IPS DF 19.7 (cell line): ENCODE data around the gene TOP3A.
"Not testable (repeated sequence)": the region's sequence is repeated elsewhere in the genome, so short reads cannot be mapped to it uniquely, and the experiment has no call there.

Source experiments
- DNase-seq: peaks from one replicate; pipeline ENCODE4 v3.0.0-alpha.2; 2013; ENCODE audit warnings: low read depth, low spot score

TOP3A gene

DNA sequence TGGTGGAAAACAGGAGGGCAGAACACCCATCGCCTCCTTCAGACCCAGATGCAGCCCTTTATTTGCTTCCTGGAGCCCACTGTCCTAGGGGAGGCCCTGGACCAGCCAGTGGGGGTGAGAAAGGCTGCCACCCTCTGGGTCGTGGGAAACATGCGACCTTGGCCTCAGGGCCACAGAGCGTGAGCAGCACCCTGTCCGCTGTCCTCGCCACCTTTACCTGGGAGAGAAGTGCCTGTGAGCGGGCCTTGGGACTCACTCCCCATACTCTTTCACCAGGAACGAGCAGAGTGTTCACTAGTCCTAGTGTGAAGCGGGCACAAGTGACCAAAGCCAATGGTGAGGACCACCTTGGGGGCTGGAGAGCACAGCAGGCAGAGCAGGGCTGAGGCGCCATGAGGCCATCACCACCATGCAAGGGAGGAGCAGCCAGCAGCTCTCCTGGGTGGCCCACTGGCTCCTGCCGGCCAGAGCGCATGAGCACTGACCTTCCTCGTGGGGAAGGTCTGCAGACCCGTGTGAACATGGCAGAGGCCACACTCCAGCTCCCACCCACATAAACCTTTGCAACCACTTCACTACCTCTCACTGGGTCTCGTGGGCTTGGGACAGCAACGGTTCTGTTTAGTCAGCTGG lies 8.8 kb upstream of the TOP3A start:
- DNase-seq, result no peak

DNA sequence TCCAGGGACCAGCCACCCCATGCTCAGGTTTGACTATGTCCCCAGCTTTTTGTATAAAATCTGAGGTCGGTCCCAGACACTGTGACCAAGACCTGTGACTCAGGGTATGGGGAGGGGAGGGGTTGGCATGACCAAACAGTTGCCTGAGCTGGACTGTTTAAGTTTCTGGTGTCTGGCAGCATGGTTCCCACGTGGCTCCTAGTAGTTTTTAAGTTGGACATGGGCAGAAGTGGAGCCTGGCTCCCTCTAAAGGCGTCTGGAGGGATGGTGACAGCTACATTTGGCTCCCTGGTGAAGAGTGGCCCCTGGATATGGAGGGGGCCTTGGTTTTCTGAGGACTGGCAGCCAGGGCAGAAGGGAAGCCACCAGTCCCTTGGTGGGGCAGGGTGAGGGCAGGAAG lies 8.2 kb upstream of the TOP3A start:
- no peak for DNase-seq

DNA sequence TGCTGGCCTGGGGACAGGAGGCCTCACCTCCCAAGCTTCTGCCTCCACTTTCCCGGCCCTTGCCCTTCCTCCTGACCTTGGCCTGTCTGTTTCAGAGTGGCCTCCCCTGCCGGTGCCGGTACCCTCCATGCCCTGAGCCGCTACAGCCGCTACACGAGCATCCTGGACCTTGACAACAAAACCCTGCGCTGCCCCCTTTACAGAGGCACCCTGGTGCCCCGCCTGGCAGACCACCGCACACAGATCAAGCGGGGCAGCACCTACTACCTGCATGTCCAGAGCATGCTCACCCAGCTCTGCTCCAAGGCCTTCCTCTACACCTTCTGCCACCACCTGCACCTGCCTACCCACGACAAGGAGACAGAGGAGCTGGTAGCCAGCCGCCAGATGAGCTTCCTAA lies 7.7 kb upstream of the TOP3A start:
- no peak for DNase-seq

DNA sequence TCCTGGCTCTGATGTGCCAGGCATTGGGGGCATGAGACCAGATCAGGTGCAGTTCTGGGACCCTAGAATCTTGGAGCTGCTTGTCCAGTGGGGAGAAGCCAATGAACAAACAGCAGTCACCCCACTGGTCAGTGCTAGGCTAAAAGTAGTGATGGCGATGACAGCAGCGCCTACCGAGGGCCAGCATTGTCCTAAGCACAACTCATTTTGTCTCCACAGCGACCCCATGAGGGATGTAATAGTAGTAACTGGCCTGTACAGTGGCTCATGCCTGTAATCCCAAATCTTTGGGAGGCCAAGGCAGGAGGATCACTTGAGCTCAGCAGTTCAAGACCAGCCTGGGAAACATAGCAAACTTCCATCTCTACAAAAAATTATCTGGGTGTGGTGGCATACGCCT lies 6.5 kb upstream of the TOP3A start:
- DNase-seq, result no peak

DNA sequence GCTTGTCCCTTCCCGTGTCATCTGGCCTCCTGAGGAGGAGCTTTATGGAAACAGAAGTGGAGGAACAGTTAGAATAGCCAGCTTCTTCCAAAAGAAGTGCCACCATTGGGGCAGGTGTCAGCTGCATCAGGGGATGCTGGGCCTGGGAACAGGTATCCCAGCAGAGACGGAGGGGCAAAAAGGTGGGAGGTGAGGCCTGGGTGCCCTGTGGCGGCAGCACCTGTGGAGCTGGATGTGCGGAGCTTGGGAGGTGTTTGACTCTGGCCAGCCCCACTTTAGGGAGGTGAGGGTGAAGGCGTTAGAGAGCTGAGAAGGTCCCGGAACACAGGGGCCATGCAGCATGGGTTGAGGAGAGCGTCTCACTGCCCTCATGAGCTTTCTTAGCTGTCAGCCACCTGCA lies 5.5 kb upstream of the TOP3A start:
- DNase-seq, result no peak

DNA sequence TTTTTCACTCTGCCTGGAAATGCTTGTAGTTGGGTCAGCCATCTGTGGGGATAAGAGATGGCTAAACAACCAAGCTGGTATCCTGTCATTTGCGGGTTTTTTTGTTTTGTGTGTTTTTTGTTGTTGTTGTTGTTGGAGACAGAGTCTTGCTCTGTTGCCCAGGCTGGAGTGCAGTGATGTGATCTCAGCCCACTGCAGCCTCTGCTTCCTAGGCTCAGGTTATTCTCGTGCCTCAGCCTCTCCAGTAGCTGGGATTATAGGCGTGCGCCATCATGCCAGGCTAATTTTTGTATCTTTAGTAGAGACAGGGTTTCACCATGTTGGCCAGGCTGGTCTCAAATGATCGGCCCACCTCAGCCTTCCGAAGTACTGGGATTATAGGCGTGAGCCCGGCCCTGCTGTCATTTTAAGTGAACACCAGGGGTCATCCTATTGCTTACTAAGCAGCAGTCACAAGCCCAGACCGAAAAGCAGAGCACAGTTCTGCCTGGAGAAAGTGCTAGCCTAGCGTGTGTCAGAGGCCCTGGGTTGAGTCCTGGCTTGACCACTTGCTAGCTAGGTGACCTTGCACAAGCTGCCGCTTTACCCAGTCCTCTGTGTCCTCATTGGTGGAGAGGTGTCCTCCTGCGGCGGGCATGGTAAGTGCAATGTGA lies 4.9 kb upstream of the TOP3A start:
- no peak for DNase-seq

DNA sequence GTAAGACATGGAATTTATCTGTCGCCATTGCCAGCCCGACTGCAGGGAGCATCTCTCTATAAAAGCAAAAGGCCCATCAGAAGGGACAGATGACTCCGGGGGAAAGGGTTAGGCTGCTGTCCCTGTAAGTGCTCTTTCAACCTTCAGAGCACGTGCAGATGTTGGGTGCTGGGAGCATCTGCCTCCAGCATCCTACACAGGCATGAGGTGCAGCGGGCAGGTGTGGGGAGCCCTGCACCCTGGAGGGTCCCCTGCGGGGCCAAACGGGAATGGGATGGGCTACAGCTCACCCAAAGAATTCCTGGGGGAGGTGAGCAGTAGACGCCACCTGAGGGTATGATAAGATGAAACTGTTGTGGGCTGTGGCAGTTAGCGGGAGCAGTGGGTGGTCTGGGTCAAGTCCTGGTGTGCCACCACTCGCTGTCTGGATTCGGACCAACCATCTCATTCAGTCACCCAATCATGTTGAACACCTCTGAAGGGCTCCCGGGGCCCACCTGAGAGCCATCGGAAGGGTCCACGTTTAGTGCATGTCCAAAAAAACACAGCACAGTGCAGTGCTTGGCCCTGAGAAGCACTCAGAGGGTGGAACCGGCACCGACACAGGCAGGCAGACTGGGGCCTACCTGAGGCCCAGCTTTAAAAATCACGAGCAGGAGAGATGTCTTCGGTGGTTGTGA lies 4.1 kb upstream of the TOP3A start:
- DNase-seq, result no peak

DNA sequence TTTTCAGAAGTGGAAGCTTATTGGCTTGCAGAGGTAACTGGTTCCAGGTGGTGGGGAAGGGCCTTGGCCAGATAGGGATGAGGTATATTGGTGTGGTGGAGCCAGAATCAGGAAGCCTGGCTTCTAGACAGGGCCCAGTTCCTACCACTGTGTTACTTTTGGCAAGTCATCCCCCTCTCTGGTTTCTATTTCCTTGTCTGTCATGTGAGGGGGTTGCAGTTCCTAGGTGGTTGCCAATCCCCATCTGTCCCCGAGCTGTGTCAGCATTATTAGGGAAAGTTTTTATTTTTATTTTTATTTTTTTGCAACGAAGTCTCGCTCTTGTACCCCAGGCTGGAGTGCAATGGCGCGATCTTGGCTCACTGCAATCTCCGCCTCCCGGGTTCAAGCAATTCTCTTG lies 3.3 kb upstream of the TOP3A start:
- DNase-seq, result no peak

DNA sequence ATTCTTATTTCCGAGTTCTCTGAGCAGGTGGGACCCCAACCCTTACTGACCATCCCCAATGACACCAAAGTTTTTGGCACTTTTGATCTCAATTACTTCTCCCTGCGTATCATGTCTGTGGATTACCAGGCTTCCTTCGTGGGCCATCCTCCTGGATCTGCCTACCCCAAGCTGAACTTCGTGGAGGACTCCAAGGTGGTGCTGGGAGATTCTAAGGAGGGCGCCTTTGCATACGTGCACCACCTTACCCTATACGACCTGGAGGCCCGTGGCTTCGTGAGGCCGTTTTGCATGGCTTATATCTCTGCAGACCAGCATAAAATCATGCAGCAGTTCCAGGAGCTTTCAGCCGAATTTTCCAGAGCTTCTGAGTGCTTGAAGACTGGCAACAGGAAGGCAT lies 1.2 kb upstream of the TOP3A start:
- DNase-seq, result no peak

DNA sequence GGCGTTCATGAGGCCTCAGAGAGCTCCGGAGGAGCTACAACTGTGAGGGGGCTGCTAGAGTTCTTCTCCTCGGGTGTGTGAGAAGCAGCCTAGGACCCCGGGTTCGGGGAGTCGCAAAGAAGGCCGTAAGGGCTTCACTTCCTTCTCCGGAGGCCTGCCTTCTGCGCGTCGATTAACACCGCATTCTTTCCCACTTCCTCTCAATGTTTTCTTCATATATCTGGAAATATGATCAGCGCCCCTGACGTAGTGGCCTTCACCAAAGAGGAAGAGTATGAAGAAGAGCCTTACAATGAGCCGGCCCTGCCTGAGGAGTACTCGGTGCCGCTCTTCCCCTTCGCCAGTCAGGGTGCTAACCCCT lies 748 bp upstream of the TOP3A start:
- no peak for DNase-seq

DNA sequence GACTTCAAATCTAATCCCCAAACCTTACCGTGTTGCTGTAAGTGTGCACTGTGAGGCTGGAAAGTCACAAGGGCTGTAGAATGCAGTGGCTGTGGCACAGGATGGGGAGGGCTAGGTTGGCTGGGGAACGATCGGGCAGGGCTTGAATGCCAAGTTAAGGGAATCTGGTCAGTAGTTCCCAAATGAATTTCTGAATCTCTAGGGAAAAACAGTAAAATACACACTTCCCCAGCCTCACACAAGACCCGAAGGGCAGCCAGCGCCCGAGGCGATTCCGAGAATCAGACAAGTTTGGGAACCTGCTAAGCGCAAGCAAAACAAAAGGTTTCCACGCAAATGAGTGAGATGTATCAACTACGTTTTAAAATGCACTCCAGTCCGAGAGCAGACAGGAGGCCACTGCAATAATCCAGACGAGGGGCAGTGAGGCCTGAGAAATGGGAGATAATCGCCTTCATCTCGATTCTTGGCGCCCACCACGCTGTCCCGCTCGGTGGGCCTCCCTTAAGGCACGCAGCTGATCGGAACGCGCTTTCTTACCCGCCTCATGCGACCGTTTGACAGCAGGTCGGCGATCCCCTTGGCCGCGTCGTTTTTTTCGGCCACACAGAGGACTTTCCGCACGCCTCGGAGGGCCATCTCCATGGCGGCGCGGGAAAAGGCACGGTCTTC lies 599 bp downstream of the TOP3A start:
- no peak for DNase-seq

DNA sequence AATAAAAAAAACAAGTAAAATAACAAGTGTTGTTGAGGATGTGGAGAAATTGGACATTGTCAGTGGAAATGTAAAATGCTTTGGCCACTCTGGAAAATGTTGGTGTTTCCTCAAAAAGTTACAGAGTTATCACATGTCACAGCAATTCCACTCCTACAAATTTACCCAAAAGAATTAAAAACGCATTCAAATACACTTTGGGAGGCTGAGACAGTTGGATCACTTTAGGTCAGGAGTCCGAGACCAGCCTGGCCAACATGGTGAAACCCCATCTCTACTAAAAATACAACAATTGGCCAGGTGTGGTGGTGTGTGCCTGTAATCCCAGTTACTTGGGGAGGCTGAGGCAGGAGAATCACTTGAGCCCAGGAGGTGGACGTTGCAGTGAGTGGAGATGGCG lies 5.6 kb downstream of the TOP3A start:
- DNase-seq, result no peak

DNA sequence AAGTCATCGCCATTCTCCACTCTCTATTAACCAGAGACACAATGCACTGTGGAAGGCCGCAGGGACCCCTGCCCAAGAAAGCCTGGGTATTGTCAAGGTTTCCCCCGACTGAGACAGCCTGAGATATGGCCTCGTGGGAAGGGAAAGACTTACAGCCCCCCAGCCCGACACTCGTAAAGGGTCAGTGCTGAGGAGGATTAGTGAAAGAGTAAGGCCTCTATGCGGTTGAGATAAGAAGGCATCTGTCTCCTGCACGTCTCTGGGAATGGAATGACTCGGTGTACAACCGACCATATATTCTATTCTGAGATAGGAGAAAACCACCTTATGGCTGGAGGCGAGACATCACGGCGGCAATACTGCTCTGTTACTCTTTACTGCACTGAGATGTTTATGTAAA lies 11.6 kb downstream of the TOP3A start:
- not testable (repeated sequence) for DNase-seq

DNA sequence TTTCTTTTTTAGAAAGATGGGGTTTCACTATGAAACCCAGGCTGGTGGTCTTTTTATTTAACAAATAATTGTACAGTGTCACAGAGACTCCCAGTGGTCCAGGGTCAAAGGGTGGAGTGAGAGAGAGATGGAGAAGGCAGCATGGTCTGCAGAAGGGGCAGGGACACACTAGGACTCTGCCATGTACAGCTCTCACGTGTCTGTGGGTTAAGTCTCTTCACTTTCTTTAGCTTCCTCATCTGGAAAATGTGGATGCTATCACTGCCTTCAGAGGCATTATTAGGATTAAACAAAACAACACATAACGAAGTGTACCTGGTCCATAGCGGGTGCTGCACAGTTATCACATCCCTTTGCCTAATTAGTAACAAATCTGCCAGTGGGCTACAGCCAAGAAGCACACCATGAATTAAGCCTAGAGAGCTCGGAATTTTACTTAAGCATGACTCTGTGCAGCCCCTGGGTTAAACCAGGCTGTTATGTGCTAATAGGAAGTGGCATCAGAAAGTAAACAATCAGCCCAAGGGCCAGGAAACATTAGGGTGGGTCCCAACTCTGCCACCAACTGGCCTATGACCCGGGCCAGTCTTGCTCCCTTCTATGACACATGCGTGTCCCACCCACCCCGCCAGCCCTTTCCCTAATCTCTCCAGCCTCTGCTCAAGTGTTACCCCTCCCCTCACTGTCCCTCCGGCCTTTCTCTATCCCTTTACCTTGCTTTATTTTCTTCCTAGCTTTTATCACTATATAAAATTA lies 13.9 kb downstream of the TOP3A start:
- DNase-seq, result no peak

DNA sequence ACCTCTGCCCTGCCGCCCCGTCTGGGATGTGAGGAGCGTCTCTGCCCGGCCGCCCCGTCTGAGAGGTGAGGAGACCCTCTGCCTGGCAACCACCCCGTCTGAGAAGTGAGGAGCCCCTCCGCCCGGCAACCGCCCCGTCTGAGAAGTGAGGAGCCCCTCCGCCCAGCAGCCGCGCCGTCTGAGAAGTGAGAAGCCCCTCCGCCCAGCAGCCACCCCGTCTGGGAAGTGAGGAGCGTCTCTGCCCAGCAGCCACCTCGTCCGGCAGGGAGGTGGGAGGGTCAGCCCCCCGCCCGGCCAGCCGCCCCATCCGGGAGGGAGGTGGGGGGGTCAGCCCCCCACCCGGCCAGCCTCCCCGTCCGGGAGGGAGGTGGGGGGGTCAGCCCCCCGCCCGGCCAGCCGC lies 16.7 kb downstream of the TOP3A start:
- not testable (repeated sequence) for DNase-seq

DNA sequence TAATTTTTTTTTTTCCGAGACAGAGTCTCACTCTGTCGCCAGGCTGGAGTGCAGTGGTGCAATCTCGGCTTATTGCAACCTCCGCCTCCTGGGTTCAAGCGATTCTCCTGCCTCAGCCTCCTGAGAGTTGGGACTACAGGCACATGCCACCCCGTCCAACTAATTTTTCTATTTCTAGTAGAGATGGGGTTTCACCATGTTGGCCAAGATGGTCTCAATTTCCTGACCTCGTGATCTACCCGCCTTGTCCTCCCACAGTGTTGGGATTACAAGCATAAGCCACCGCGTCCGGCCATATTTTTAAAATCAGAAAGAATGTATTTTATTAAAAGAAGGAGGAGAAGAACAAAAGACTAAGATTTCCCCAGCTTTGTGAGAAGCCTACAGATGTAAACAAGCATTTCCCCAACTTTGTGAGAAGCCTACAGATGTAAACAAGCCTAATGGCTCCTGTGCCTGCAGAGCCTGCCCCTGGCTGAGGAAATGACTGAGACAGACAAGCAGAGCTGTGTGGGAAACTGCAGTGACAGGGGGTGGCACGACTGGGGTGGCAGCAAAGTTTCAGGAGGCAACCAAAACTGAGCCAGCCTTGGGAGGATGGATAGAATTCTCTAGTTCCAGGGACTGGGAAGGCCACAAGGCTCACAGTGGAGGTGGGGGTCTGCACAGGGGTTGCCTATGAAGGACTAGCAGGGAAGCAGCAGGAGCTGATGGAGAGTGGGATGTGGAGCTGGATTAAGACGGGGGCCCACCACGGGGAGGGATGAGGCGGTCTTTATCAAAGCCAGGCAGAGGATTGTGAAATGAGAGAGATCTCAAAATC lies 22.9 kb downstream of the TOP3A start:
- DNase-seq, result no peak

DNA sequence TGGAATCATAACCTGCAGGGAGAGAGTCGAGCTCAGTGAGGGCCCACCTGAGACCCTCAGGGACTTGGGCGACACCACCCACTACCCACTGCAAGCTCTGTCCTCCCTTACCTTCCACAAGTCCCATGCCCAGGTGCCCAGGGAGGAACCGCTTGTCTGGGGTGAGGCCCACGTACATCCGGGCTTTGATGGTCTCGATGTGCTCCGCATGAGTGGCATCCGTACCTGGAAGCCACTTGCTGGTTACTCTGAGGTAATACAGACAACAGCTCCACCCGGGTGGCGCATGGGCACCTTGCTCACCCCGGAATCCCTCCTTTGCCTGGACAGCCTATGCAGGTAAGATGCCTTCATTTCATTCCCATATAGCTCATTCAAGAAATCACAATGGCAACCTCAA lies 29.5 kb downstream of the TOP3A start:
- no peak for DNase-seq

DNA sequence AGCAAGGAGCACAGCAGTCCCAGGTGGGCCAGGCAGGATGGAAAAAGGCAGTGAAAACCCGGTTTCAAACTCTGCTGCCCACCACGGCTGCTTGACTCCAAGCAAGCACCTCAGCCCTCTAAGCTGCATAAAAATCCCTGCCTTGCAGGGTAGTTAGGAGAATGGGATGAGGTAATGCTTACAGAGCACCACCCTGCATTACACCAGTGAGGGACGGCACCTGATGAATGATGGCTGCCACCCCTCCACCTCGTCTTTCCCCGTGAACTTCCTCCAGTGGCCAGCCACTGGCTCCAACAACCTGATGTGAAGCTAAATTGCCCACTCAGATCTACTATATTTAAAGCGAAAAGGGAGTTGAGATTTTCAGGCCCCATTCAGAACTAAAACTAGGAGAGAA lies 33.0 kb downstream of the TOP3A start:
- no peak for DNase-seq

DNA sequence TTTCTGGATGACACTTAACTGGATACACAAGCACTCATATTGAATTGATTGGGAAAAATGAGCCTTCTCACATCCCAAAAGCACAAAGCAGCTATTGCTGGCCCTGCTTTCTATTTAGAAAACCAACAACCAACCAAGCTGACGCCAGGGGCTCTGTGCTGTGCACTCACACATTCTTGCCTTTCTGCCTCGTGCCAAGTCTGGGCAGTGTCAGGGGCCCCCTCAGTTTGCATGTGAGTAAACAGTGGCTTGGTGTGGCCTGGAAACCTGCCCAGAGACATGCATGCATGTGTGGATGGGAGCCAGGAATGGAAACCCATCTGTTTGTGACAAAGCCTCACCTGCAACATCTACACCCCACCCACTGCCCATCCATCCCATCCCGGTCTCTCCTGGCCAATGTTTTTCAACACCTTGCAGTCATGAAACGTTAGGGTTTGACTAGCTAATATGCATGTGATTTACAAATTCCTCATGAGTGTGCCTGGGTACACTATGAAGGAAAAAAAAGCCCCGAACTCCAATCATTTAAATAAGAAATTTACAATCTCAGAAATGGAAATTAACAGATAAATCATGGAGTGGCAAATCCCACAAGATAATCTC lies 33.9 kb downstream of the TOP3A start:
- DNase-seq, result no peak

DNA sequence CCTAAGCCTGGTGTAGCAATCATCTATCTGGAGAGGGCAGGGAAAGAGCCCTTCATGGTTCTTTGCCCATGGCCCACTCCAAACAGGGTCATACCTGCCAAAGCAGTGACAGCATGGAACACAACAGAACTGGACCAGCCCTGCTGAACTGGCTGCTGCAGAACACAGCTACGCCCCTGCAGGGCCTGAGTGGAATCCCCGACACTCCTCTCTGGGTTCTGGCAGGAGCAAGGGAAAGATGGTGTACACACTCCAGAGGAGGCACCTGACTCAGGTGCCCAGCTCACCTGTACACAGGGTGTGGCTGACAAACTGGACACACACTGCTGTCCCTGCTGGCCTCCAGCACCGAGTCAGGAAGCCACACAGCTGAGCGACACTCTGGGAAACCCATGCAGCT lies 34.5 kb downstream of the TOP3A start:
- DNase-seq, result no peak

DNA sequence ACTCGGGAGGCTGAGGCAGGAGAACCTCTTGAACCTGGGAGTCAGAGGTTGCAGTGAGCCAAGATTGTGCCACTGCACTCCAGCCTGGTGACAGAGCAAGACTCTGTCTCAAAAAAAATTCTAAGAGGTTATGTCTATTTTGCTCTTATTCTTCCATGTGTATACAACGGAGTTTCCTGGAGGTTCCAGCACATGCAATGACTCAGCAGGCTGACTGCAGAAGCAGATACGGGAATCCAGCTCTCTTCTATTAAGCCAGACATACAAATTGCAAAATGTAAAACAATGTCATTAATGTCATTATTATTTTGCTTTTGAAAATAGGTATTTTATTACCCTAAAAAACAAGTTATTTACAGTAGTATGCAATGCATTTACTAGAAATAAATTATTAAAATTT lies 35.9 kb downstream of the TOP3A start:
- DNase-seq, result no peak
